Immature natural killer cell (primary cell): ENCODE results near the gene TRIP4. TPM values are rescaled to one million over a fixed set of nuclear protein-coding genes. Genes with fewer than 3 reads are reported as not detected.
"Not testable (repeated sequence)": the region's sequence is repeated elsewhere in the genome, so short reads cannot be mapped to it uniquely, and the experiment has no call there.

Experiments used
- DNase-seq, 3 donors: peaks; one replicate each; pipeline ENCODE4 v3.0.0; 2022; ENCODE audit warnings: mixed read lengths in 1 of 3
- H3K27ac Mint-ChIP-seq, 6 donors: one replicate each; pipeline ENCODE4 v1.8.0; 2020; ENCODE audit warnings: mixed read lengths in 6 of 6, mild to moderate bottlenecking in 5 of 6, inconsistent platforms in 4 of 6, moderate library complexity in 3 of 6
- H3K27me3 Mint-ChIP-seq, 3 donors: one replicate each; pipeline ENCODE4 v1.8.0; 2020 to 2021; ENCODE audit warnings: low read depth in 3 of 3, mild to moderate bottlenecking in 3 of 3, mixed read lengths in 3 of 3, moderate library complexity in 3 of 3, inconsistent platforms in 1 of 3
- H3K36me3 Mint-ChIP-seq, 3 donors: one replicate each; pipeline ENCODE4 v1.8.0; 2020; ENCODE audit warnings: mixed read lengths in 3 of 3, inconsistent platforms in 2 of 3, mild to moderate bottlenecking in 2 of 3
- H3K4me1 Mint-ChIP-seq, 2 donors: one replicate each; pipeline ENCODE4 v1.8.0; 2020; ENCODE audit warnings: inconsistent platforms in 2 of 2, mild to moderate bottlenecking in 2 of 2, mixed read lengths in 2 of 2, moderate library complexity in 1 of 2
- H3K4me3 Mint-ChIP-seq, 5 donors: one replicate each; pipeline ENCODE4 v1.8.0; 2020; ENCODE audit warnings: mild to moderate bottlenecking in 5 of 5, mixed read lengths in 5 of 5, inconsistent platforms in 3 of 5, moderate library complexity in 3 of 5
- H3K9me3 Mint-ChIP-seq, 6 donors: one replicate each; pipeline ENCODE4 v1.8.0; 2020; ENCODE audit warnings: mild to moderate bottlenecking in 6 of 6, mixed read lengths in 6 of 6, inconsistent platforms in 4 of 6, moderate library complexity in 3 of 6
- polyA plus RNA-seq, 3 donors: library from polyadenylated mRNA; unstranded; fragments of 300-500 nt; fragmentation: Illumina TruSeq; gene quantifications; one replicate each; pipeline ENCODE4 v1.2.3, GENCODE V29; 2021

The TRIP4 gene
- polyA plus RNA-seq, 3 donors from 2014 or later: 34.6 to 48.2 (median 44.1) TPM

DNA sequence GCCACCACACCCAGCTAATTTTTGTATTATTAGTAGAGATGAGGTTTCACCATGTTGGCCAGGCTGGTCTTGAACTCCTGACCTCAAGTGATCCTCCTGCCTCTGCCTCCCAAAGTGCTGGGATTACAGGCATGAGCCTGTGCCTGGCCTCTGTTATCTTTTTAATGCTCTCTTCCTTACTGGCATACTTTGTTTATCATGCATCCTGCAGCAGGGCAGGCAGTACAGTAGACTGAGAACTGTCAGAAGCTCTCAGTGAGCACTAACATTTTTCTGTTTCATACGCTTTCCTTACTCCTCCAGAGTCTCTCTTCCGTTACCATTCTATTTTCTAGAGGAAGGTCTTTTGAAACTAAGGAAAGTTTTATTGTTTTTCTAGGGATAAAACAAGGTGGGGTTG is 108.3 kb downstream of the TRIP4 start:
- not testable (repeated sequence) for H3K9me3 Mint-ChIP-seq, H3K27ac Mint-ChIP-seq, H3K27me3 Mint-ChIP-seq, H3K4me3 Mint-ChIP-seq, DNase-seq
- Mint-ChIP-seq H3K4me1 (peaks cover 18 to 43% of the 10 kb centered on the region in 2 donors), H3K36me3 (peaks cover 12 to 30% (median 13%) of the 10 kb centered on the region in 3 donors)

GRCh38 chr15:64500695-64501395 is 113.2 kb downstream of the TRIP4 start:
- Mint-ChIP-seq H3K4me3 (no peak overlapping the region), H3K27me3 (peaks cover 0 to 1% (median 0%) of the 10 kb centered on the region in 3 donors), H3K36me3 (peaks cover 12 to 32% (median 13%) of the 10 kb centered on the region in 3 donors), H3K27ac (peak overlapping the region in 1 of 6 donors; percentile 5), H3K4me1 (peaks cover 51 to 64% of the 10 kb centered on the region in 2 donors), H3K9me3 (no peaks in the 10 kb centered on the region)
- DNase-seq: no peak

GRCh38 chr15:64501396-64501715 is 113.7 kb downstream of the TRIP4 start:
- Mint-ChIP-seq H3K4me1 (peaks cover 48 to 58% of the 10 kb centered on the region in 2 donors), H3K4me3 (no peak overlapping the region), H3K27me3 (peaks cover 0 to 1% (median 0%) of the 10 kb centered on the region in 3 donors), H3K9me3 (no peaks in the 10 kb centered on the region), H3K27ac (peak overlapping the region in 2 of 6 donors; percentile 5 to 24), H3K36me3 (peaks cover 11 to 28% (median 12%) of the 10 kb centered on the region in 3 donors)
- DNase-seq: no peak

DNA sequence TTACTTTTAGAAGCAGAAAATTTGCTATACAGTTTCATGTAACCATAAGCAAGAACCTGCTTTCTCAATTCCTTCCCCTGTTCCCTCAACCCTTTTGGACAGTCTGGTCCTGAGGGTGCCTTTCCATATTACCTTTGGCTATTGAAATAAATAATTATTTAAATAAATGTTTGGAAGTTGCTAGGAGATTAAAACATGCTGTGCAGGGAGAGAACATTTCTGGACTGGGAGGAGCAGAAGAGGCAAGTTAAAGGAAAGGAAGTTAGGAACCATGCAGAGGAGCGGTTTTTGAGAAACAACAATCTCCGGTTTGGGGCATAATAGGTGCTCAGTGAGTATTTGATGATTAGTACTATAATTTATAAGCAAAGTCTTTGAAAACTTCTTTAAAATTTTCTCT is 114.5 kb downstream of the TRIP4 start:
- Mint-ChIP-seq H3K9me3 (no peaks in the 10 kb centered on the region), H3K4me3 (peak overlapping the region in 1 of 5 donors; percentile 19), H3K27ac (peak overlapping the region; percentile 14 to 76 (median 61)), H3K4me1 (peaks cover 53 to 65% of the 10 kb centered on the region in 2 donors), H3K27me3 (peaks cover 0 to under 1% (median 0%) of the 10 kb centered on the region in 3 donors), H3K36me3 (peaks cover 10 to 29% (median 11%) of the 10 kb centered on the region in 3 donors)
- no peak for DNase-seq

GRCh38 chr15:64502551-64502950 is 114.9 kb downstream of the TRIP4 start:
- H3K27me3 Mint-ChIP-seq: no peaks in the 10 kb centered on the region
- H3K36me3 Mint-ChIP-seq: peaks cover 8 to 26% (median 11%) of the 10 kb centered on the region in 3 donors
- peak overlapping the region; percentile 14 to 76 (median 60) for H3K27ac Mint-ChIP-seq
- H3K4me3 Mint-ChIP-seq: peak overlapping the region in 4 of 5 donors; percentile 4 to 19 (median 16)
- no peak for DNase-seq
- H3K9me3 Mint-ChIP-seq: no peaks in the 10 kb centered on the region
- peaks cover 54 to 69% of the 10 kb centered on the region in 2 donors for H3K4me1 Mint-ChIP-seq

- Mint-ChIP-seq H3K27me3 (no peaks in the 10 kb centered on the region), H3K36me3 (peaks cover 8 to 26% (median 11%) of the 10 kb centered on the region in 3 donors), H3K9me3 (no peaks in the 10 kb centered on the region), H3K27ac (peak overlapping the region; percentile 14 to 76 (median 67)), H3K4me3 (peak overlapping the region; percentile 4 to 53 (median 22)), H3K4me1 (peaks cover 56 to 75% of the 10 kb centered on the region in 2 donors)
- DNase-seq: no peak
These were observed 115.6 kb downstream of the TRIP4 start for GRCh38 chr15:64503197-64503596.

GRCh38 chr15:64503640-64504039 is 116.0 kb downstream of the TRIP4 start:
- no peak for DNase-seq
- H3K4me1 Mint-ChIP-seq: peaks cover 56 to 80% of the 10 kb centered on the region in 2 donors
- H3K27me3 Mint-ChIP-seq: no peaks in the 10 kb centered on the region
- peak overlapping the region; percentile 4 to 53 (median 22) for H3K4me3 Mint-ChIP-seq
- H3K27ac Mint-ChIP-seq: peak overlapping the region; percentile 14 to 76 (median 67)
- H3K36me3 Mint-ChIP-seq: peaks cover 8 to 26% (median 11%) of the 10 kb centered on the region in 3 donors
- H3K9me3 Mint-ChIP-seq: no peaks in the 10 kb centered on the region

Other genes with a start within 250 kb of the TRIP4 start
- gene SNX22, start 236.1 kb upstream of the TRIP4 start, polyA plus RNA-seq: 1 to 10 TPM in 2 of 3 donors, under 1 TPM in 1; 0.40 to 1.8 (median 1.3) TPM
- gene PPIB, start 224.8 kb upstream of the TRIP4 start, polyA plus RNA-seq: 100 to 1,000 TPM; 865 to 973 (median 950) TPM
- gene CSNK1G1, start 31.7 kb upstream of the TRIP4 start, polyA plus RNA-seq: 10 to 100 TPM in 2 of 3 donors, 1 to 10 TPM in 1; 9.7 to 18.5 (median 11.6) TPM
- 10 to 100 TPM in 1 of 3 donors, 1 to 10 TPM in 2; 5.3 to 10.9 (median 7.6) TPM for gene PCLAF, start 6.4 kb upstream of the TRIP4 start, polyA plus RNA-seq
- gene ZNF609, start 72.7 kb downstream of the TRIP4 start, polyA plus RNA-seq: 10 to 100 TPM in 1 of 3 donors, 1 to 10 TPM in 1, under 1 TPM in 1; 0.04 to 11.3 (median 2.6) TPM